Left lung (tissue), 10 donors: Measurements from ENCODE around the gene NLRP12. TPM values are rescaled to one million over a fixed set of nuclear protein-coding genes. Genes with fewer than 3 reads are reported as not detected.

ENCODE experiments used
- ATAC-seq: fragments of 200-7000 bp; cut with Tn5 transposase; one replicate; pipeline ENCODE4 v1.9.1; 2020; ENCODE audit warnings: moderate library complexity
- DNase-seq, 4 donors: peaks; one replicate each; pipeline ENCODE4 v3.0.0-alpha.2; 2013 to 2020
- H3K27ac ChIP-seq, 2 donors: fragments of 200-600 bp; sonication (generic) in 1 of 2; one replicate each; pipeline versions ENCODE4 v1.5.0 to v1.8.0; 2020 to 2021
- H3K27me3 ChIP-seq, 2 donors: fragments of 200-600 bp; sonication (generic) in 1 of 2; one replicate each; pipeline versions ENCODE4 v1.5.0 to v1.8.0; 2020 to 2021
- H3K36me3 ChIP-seq, 2 donors: fragments of 200-600 bp; sonication (generic) in 1 of 2; one replicate each; pipeline versions ENCODE4 v1.5.0 to v1.8.0; 2020 to 2021
- H3K4me1 ChIP-seq, 2 donors: fragments of 200-600 bp; one replicate each; pipeline ENCODE4 v1.8.0; 2021
- H3K4me3 ChIP-seq, 2 donors: fragments of 200-600 bp; sonication (generic) in 1 of 2; one replicate each; pipeline versions ENCODE4 v1.5.0 to v1.8.0; 2020 to 2021; ENCODE audit warnings: mild to moderate bottlenecking in 1 of 2
- H3K9me3 ChIP-seq, 2 donors: fragments of 200-600 bp; sonication (generic) in 1 of 2; one replicate each; pipeline versions ENCODE4 v1.5.0 to v1.8.0; 2020 to 2021
- intact Hi-C, 2 donors: fragments of 100-400 bp; cut with DNase I; formaldehyde crosslinking; loops; one replicate each; pipeline versions ENCODE4 v1.11.2 to v1.14.2; 2022
- polyA plus RNA-seq, 6 donors: library from polyadenylated mRNA; unstranded; fragments of 120-200 nt; gene quantifications; one replicate each; pipeline ENCODE4 v1.2.1, GENCODE V29; 2013; ENCODE audit not compliant: insufficient read length in 6 of 6
- total RNA-seq, 2 donors: library from RNA; stranded (reverse); fragmentation: NEBNext Ultra II Directional; extraction: Animal tissue kit (Norgen Biotek cat#: 25700); gene quantifications; one replicate each; pipeline ENCODE4 v1.2.1, GENCODE V29; 2021
- TF ChIP-seq, protein P1 (sequence below), 2 donors: fragments of 200-600 bp; sonication (generic) in 1 of 2; IDR thresholded peaks; one replicate each; pipeline versions ENCODE4 v1.5.0 to v1.8.0; 2021; ENCODE audit warnings: antibody characterized with exemption in 2 of 2
- donor health status: DM: no; HTN: yes; CAD: no.
- donor health status: DM: no; HTN: no; CAD: no.

The NLRP12 gene
- total and polyA plus RNA-seq, 8 donors = 0.28 to 12.2 (median 0.54) TPM

DNA sequence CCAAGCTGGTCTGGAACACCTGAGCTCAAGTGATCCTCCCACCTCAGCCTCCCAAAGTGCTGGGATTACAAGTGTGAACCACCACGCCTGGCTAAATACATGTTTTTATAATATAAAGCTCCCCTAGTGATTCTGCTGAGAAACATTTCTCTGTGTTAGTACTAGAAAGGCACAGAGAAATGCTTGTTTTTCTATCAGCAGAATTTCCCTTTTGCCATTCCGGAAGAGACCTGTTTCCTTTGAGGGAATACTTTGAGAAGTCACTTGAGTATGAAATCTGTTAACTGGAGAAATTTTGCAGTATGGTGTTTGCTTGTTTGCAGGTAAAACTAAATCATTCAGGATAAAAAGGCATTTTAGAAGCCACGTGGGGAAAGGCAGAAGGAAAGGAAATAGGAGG, 4.4 kb upstream of the NLRP12 start:
- DNase-seq (no peak), ATAC-seq (no peak)
- H3K4me1 ChIP-seq = peaks cover 0 to 45% of the 10 kb centered on the region in 2 donors
- H3K27ac ChIP-seq = peak overlapping the region in 1 of 2 donors; percentile 28
- TF ChIP-seq, protein P1, sequence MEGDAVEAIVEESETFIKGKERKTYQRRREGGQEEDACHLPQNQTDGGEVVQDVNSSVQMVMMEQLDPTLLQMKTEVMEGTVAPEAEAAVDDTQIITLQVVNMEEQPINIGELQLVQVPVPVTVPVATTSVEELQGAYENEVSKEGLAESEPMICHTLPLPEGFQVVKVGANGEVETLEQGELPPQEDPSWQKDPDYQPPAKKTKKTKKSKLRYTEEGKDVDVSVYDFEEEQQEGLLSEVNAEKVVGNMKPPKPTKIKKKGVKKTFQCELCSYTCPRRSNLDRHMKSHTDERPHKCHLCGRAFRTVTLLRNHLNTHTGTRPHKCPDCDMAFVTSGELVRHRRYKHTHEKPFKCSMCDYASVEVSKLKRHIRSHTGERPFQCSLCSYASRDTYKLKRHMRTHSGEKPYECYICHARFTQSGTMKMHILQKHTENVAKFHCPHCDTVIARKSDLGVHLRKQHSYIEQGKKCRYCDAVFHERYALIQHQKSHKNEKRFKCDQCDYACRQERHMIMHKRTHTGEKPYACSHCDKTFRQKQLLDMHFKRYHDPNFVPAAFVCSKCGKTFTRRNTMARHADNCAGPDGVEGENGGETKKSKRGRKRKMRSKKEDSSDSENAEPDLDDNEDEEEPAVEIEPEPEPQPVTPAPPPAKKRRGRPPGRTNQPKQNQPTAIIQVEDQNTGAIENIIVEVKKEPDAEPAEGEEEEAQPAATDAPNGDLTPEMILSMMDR (IDR thresholded peaks at IDR 0.05) = no peak
- intact Hi-C loops = no loop called here
- no peak overlapping the region for H3K4me3 ChIP-seq
- no peaks in the 10 kb centered on the region for H3K36me3 ChIP-seq
- peaks cover 0 to 50% of the 10 kb centered on the region in 2 donors for H3K27me3 ChIP-seq
- no peaks in the 10 kb centered on the region for H3K9me3 ChIP-seq

- Histone ChIP-seq H3K4me3 (no peak overlapping the region), H3K4me1 (peaks cover 0 to 50% of the 10 kb centered on the region in 2 donors), H3K27me3 (peaks cover 0 to 45% of the 10 kb centered on the region in 2 donors), H3K27ac (no peak overlapping the region), H3K9me3 (no peaks in the 10 kb centered on the region), H3K36me3 (no peaks in the 10 kb centered on the region)
- TF ChIP-seq, protein P1 (IDR thresholded peaks at IDR 0.05) = no peak
- intact Hi-C loops = no loop called here
- ATAC-seq (no peak), DNase-seq (no peak)
These were observed 2.8 kb upstream of the NLRP12 start for GRCh38 chr19:53826876-53827275.

DNA sequence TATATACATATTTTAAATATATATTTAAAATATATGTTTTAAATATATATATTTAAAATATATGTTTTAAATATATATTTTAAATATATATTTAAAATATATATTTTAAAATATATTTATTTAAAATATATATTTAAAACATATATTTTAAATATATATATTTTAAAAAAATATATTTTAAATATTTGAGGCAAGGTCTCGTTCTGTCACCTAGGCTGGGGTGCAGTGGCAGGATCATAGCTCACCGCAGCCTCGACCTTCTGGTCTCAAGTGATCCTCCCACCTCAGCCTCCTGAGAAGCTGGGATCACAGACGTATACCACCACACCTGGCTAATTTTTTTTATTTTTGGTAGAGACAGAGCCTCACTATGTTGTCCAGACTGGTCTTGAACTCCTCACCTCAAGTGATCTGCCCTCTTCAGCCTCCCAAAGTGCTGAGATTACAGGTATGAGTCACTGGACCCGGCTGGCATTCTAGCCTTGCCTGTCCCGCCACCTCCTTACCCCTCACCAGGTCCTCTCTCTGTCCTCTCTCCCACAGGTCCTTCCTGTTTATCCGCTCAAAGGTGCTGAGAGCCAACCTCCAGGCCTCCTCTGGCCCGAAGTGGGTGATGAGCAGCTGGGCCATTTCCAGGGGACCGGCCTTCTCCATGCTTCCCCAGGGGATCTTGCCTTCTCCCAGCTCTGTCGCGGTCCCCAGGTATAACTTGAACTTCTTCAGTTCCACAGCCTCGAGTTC, 564 bp downstream of the NLRP12 start:
- TF ChIP-seq, protein P1 (IDR thresholded peaks at IDR 0.05) = no peak
- intact Hi-C loops = no loop called here
- H3K9me3 ChIP-seq = no peaks in the 10 kb centered on the region
- H3K4me1 ChIP-seq = peaks cover 0 to 27% of the 10 kb centered on the region in 2 donors
- no peaks in the 10 kb centered on the region for H3K36me3 ChIP-seq
- ATAC-seq (peak; percentile 26), DNase-seq (peak in 1 of 4 donors; percentile 19)
- H3K27ac ChIP-seq = peak overlapping the region in 1 of 2 donors; percentile 96
- peak overlapping the region in 1 of 2 donors; percentile 50 for H3K4me3 ChIP-seq
- H3K27me3 ChIP-seq = peaks cover 0 to 20% of the 10 kb centered on the region in 2 donors

DNA sequence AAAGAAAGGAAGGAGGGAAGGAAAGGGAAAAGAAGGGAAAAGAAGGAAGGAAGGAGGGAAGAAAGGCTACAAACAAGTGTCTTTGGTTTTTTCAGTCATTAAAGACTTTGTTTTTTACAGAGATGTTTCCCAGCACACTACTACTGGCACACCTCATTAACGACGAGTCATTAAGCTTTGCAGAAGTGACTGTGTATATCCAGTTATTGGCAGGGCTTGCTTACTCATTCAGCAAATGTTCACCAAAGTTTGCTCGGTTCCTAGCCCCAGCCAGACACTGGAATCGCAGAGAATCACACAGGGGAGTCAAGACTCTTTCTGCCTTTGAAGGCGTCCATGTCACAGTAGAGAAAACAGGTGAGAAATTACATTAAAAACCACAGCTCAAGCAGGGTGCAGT, 4.3 kb downstream of the NLRP12 start:
- intact Hi-C loops = no loop called here
- TF ChIP-seq, protein P1 (IDR thresholded peaks at IDR 0.05) = no peak
- no peak for DNase-seq
- H3K27me3 ChIP-seq = peaks cover 0 to 13% of the 10 kb centered on the region in 2 donors
- H3K4me3 ChIP-seq = no peak overlapping the region
- peaks cover 0 to 6% of the 10 kb centered on the region in 2 donors for H3K36me3 ChIP-seq
- peak overlapping the region in 1 of 2 donors; percentile 41 for H3K27ac ChIP-seq
- no peak for ATAC-seq
- H3K9me3 ChIP-seq = no peaks in the 10 kb centered on the region
- peaks cover 0 to 14% of the 10 kb centered on the region in 2 donors for H3K4me1 ChIP-seq

DNA sequence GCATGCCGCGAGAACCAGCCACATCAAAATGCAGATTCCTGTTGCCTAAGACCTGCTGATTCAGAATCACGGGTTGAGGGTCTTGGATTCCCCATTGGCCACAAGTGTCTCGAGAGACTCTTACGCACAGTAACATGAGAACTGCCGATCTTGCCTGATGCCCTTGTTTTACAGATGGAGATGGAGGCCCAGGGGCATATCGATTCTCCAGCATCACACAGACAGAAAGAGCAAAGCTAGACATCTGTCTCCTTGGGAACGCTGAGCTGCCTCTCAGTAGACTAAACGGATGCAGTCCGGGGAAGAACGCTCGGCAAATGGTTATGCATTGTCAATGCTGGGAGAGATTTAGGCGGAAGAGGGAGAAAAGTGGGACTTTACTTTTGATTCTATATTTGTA, 5.4 kb downstream of the NLRP12 start:
- Histone ChIP-seq H3K4me1 (peaks cover 0 to 9% of the 10 kb centered on the region in 2 donors), H3K9me3 (no peaks in the 10 kb centered on the region), H3K27me3 (peaks cover 0 to 2% of the 10 kb centered on the region in 2 donors), H3K4me3 (no peak overlapping the region), H3K36me3 (peaks cover 0 to 17% of the 10 kb centered on the region in 2 donors), H3K27ac (no peak overlapping the region)
- TF ChIP-seq, protein P1 (IDR thresholded peaks at IDR 0.05) = no peak
- no peak for ATAC-seq
- DNase-seq = peak in 1 of 4 donors; percentile 2
- intact Hi-C loops = no loop called here
